K562 (cell line): ENCODE data around the gene ODC1. TPM values are rescaled to one million over a fixed set of nuclear protein-coding genes. Genes with fewer than 3 reads are reported as not detected.

Experiments
- ATAC-seq: fragments of 200-7000 bp; cut with Tn5 transposase; 3 replicates; pipeline ENCODE4 v1.9.1; 2020; ENCODE audit warnings: moderate library complexity
- BruUV-seq: library from RNA; stranded (reverse); fragments of 400-500 nt; replicated peaks from 2 replicates; lab custom pipeline; 2021; lab: Mats Ljungman, UMichigan
- CTCF ChIA-PET: fragments of 300-600 bp; formaldehyde crosslinking; extraction: SDS; loops from one replicate; lab custom pipeline; 2021; ENCODE audit warnings: low intra/inter-chr PET ratio; lab: Yijun Ruan, JAX
- POLR2A ChIA-PET: fragments of 300-600, 350-650 bp; sonication (Branson Sonifier 250); formaldehyde crosslinking; extraction: SDS; loops from one replicate; lab custom pipeline; 2021; ENCODE audit warnings: antibody characterized with exemption, inconsistent platforms; lab: Yijun Ruan, JAX
- DNase-seq, 4 experiments: peaks; one replicate each; pipeline versions ENCODE4 v3.0.0 to v3.0.0-alpha.2; 2011 to 2018; ENCODE audit warnings: low spot score in 3 of 4, mixed read lengths in 3 of 4; ENCODE audit errors: extremely low read depth in 1 of 4
- FAIRE-seq: peaks from 2 replicates; lab custom pipeline; 2011; peaks lifted over from hg19 to GRCh38; lab: Jason Lieb, UNC
- H2AFZ ChIP-seq: 2 replicates; pipeline ENCODE4 v1.6.0; 2011; ENCODE audit warnings: low read depth, low read length, control low read depth, inconsistent platforms
- H3K27ac ChIP-seq: fragments of 200-600 bp; 3 replicates; pipeline ENCODE4 v1.8.0; 2011; ENCODE audit warnings: low read depth, mild to moderate bottlenecking, control low read depth, inconsistent platforms, low read length, moderate library complexity, mixed read lengths; ENCODE audit errors: extremely low read depth
- H3K27me3 ChIP-seq, 2 experiments: fragments of 300-600 bp in 1 of 2; 2 replicates in 1 of 2; 3 replicates in 1 of 2; pipeline versions ENCODE4 v1.6.0 to v1.8.0; 2011; ENCODE audit warnings: inconsistent platforms in 2 of 2, low read length in 2 of 2, mild to moderate bottlenecking in 1 of 2, mixed read lengths in 1 of 2, moderate library complexity in 1 of 2; ENCODE audit not compliant: control insufficient read depth in 2 of 2, insufficient read depth in 2 of 2
- H3K36me3 ChIP-seq: fragments of 300-600 bp; 3 replicates; pipeline ENCODE4 v1.8.0; 2011; ENCODE audit warnings: mild to moderate bottlenecking, low read length, inconsistent platforms; ENCODE audit not compliant: control insufficient read depth, insufficient read depth
- H3K4me1 ChIP-seq, 2 experiments: fragments of 200-600 bp in 1 of 2; replicated peaks in 1 of 2; 2 replicates in 1 of 2; 3 replicates in 1 of 2; pipeline versions ENCODE4 v1.5.1 to v1.8.0; 2011; ENCODE audit warnings: inconsistent platforms in 2 of 2, low read length in 2 of 2, mild to moderate bottlenecking in 1 of 2, mixed read lengths in 1 of 2, moderate library complexity in 1 of 2; ENCODE audit not compliant: control insufficient read depth in 2 of 2, insufficient read depth in 2 of 2
- H3K4me2 ChIP-seq: 2 replicates; pipeline ENCODE4 v1.6.1; 2011; ENCODE audit warnings: low read length, control low read depth, inconsistent platforms, mixed read lengths; ENCODE audit not compliant: insufficient read depth
- H3K4me3 ChIP-seq: fragments of 200-600 bp; sonication (generic), shearing (Covaris generic); 2 replicates; pipeline ENCODE4 v1.5.1; 2016; ENCODE audit warnings: control low read depth, inconsistent platforms
- H3K79me2 ChIP-seq: fragments of 200-600 bp; 3 replicates; pipeline ENCODE4 v1.8.0; 2011; ENCODE audit warnings: low read length, inconsistent platforms; ENCODE audit not compliant: control insufficient read depth, insufficient read depth
- H3K9ac ChIP-seq, 2 experiments: 2 replicates each; pipeline versions ENCODE4 v1.6.0 to v1.6.1; 2011; ENCODE audit warnings: low read depth in 2 of 2, low read length in 2 of 2, control low read depth in 1 of 2, inconsistent platforms in 1 of 2, mild to moderate bottlenecking in 1 of 2, mixed read lengths in 1 of 2; ENCODE audit not compliant: insufficient read depth in 1 of 2
- H3K9me1 ChIP-seq: one replicate; pipeline ENCODE4 v1.6.0; 2011; ENCODE audit warnings: inconsistent platforms, mild to moderate bottlenecking, low read length, moderate library complexity; ENCODE audit not compliant: control insufficient read depth, insufficient read depth
- H3K9me3 ChIP-seq: replicated peaks from 2 replicates; pipeline ENCODE4 v1.5.1; 2011; ENCODE audit warnings: low read depth, low read length, inconsistent platforms; ENCODE audit not compliant: control insufficient read depth, insufficient read depth
- H4K20me1 ChIP-seq: replicated peaks from 2 replicates; pipeline ENCODE4 v1.6.1; 2011; ENCODE audit warnings: low read length, inconsistent platforms, mixed read lengths; ENCODE audit not compliant: control insufficient read depth, insufficient read depth
- ADNP ChIP-seq: fragments of 200-800 bp; sonication (Bioruptor generic); IDR thresholded peaks from 2 replicates; pipeline ENCODE4 v1.6.1; 2016; ENCODE audit warnings: missing genetic modification characterization, missing compliant biosample characterization
- CTCF ChIP-seq, 3 experiments: IDR thresholded peaks in 2 of 3; conservative IDR thresholded peaks in 1 of 3; 2 replicates each; pipeline ENCODE4 v1.5.1; 2011 to 2012; ENCODE audit warnings: low read length in 3 of 3, mild to moderate bottlenecking in 3 of 3, control low read depth in 2 of 3, improper control_type of control experiment in 1 of 3, inconsistent platforms in 1 of 3, low read depth in 1 of 3, mixed read lengths in 1 of 3, moderate library complexity in 1 of 3; ENCODE audit not compliant: insufficient read depth in 2 of 3
- EGR1 ChIP-seq: fragments of 450-650 bp; conservative IDR thresholded peaks from 2 replicates; pipeline ENCODE4 v1.6.1; 2017; ENCODE audit warnings: mild to moderate bottlenecking
- HDAC6 ChIP-seq: IDR thresholded peaks from 2 replicates; pipeline ENCODE4 v1.6.1; 2012; ENCODE audit warnings: low read depth, mild to moderate bottlenecking, control low read depth, inconsistent platforms, low read length, moderate library complexity
- LCOR ChIP-seq: sonication (generic); formaldehyde crosslinking; IDR thresholded peaks from 2 replicates; pipeline ENCODE4 v1.8.0; 2022; ENCODE audit warnings: mild to moderate bottlenecking, missing genetic modification reagents
- MTA1 ChIP-seq: fragments of 450-650 bp; IDR thresholded peaks from 2 replicates; pipeline ENCODE4 v1.6.1; 2017; ENCODE audit warnings: borderline replicate concordance
- SIN3A ChIP-seq, 2 experiments: fragments of 150-350 bp in 1 of 2; IDR thresholded peaks; 2 replicates each; pipeline ENCODE4 v1.6.1; 2011 to 2016; ENCODE audit warnings: borderline replicate concordance in 2 of 2, low read depth in 2 of 2, low read length in 2 of 2, mild to moderate bottlenecking in 2 of 2, moderate library complexity in 2 of 2; ENCODE audit not compliant: control insufficient read depth in 1 of 2
- TGIF2 ChIP-seq: sonication (generic); formaldehyde crosslinking; IDR thresholded peaks from 2 replicates; pipeline ENCODE4 v1.8.1; 2022; ENCODE audit warnings: mild to moderate bottlenecking, missing genetic modification reagents, moderate library complexity
- ZNF253 ChIP-seq: fragments of 250-450 bp; sonication (Bioruptor Pico); conservative IDR thresholded peaks from 2 replicates; pipeline ENCODE4 v1.6.1; 2021; ENCODE audit warnings: mild to moderate bottlenecking
- ZNF561 ChIP-seq: fragments of 450-650 bp; formaldehyde crosslinking; conservative IDR thresholded peaks from 2 replicates; pipeline ENCODE4 v1.4.0; 2020; ENCODE audit warnings: mild to moderate bottlenecking, moderate library complexity
- WGBS: fragments of 100-300 bp; shearing (Covaris generic); methylation state at CpG from one replicate; pipeline ENCODE4 v1.1.6; 2016; ENCODE audit warnings: low coverage, mixed read lengths; ENCODE audit not compliant: insufficient coverage; ENCODE audit errors: missing lambda C conversion rate; 5-methylcytosine and 5-hydroxymethylcytosine counted together
- in situ Hi-C: fragments of 300-500 bp; cut with MboI; formaldehyde crosslinking; loops from 4 replicates; pipeline ENCODE4 v1.15.0; 2018; ENCODE audit warnings: inconsistent platforms, mixed read lengths
- intact Hi-C: fragments of 100-400 bp; cut with micrococcal nuclease; formaldehyde crosslinking; loops from 2 replicates; pipeline ENCODE4 v1.14.2; 2022
- polyA plus RNA-seq, 8 experiments: library from polyadenylated mRNA; depleted of rRNA in 4 of 8; stranded (reverse) in 5 of 8; unstranded in 3 of 8; fragments of >200 nt; fragmentation: Nextera tagmentation in 2 of 8; fragmentation: Illumina TruSeq in 1 of 8; extraction: Ambion mirVana in 2 of 8; extraction: Trizol in 1 of 8; gene quantifications; 2 replicates each; pipeline versions ENCODE4 v1.2.1 to v1.2.3, GENCODE V29; 2011 to 2014; ENCODE audit warnings: inconsistent platforms in 1 of 8, missing spikeins in 1 of 8
- total RNA-seq, 7 experiments: library from RNA; depleted of rRNA in 6 of 7; stranded (reverse); fragments of >200 nt in 6 of 7; fragmentation: Illumina TruSeq in 2 of 7; extraction: Trizol in 2 of 7; gene quantifications; 2 replicates each; pipeline versions ENCODE4 v1.2.1 to v1.2.3, GENCODE V29; 2011 to 2021; ENCODE audit warnings: low replicate concordance in 1 of 7

The ODC1 gene
- total and polyA plus RNA-seq, 9 of the 15 experiments (the other 6 are each of a cell fraction or from before 2014, with no cell fraction given): 142 to 563 (median 457) TPM

- TF ChIP-seq ZNF253 (CRISPR knock-in tag): no peak
- no peak for TF ChIP-seq EGR1
- no peak for TF ChIP-seq MTA1
- no peak for TF ChIP-seq LCOR (CRISPR knock-in tag)
- no peak for TF ChIP-seq TGIF2 (CRISPR knock-in tag)
- TF ChIP-seq ZNF561: no peak
- no peak for TF ChIP-seq ADNP (tag)
- TF ChIP-seq HDAC6: no peak
Observed at GRCh38 chr2:10447300-10447894, 730 bp downstream of the ODC1 start (continued).

GRCh38 chr2:10446631-10447030 is 1.5 kb downstream of the ODC1 start:
- TF ChIP-seq CTCF (IDR thresholded peaks at IDR 0.05 in 2 of 3, conservative IDR thresholded peaks at IDR 0.05 in 1 of 3; ENCODE audit: insufficient read depth in 2 of 3, low read depth in 1 of 3, low read length in 3 of 3): no peak
- TF ChIP-seq SIN3A (IDR thresholded peaks at IDR 0.05; ENCODE audit: borderline replicate concordance in 2 of 2, control insufficient read depth in 1 of 2, low read depth in 2 of 2, low read length in 2 of 2): 0 out of 4 replicates have a peak, but pooled peaks have one; percentile 17
- no TSS peak for BruUV-seq
- no peak for FAIRE-seq

More at GRCh38 chr2:10446631-10447030, 1.5 kb downstream of the ODC1 start:
- WGBS: 1% methylated on average over 6 of the region's 6 CpGs
- Histone ChIP-seq H3K4me3 (peak overlapping the region; percentile 61), H3K9me1 (no peaks in the 10 kb centered on the region), H3K27me3 (no peaks in the 10 kb centered on the region), H2AFZ (no peak overlapping the region), H3K36me3 (peaks cover 52% of the 10 kb centered on the region), H3K4me1 (peaks cover 17 to 26% of the 10 kb centered on the region in 2 experiments; a peak in 4 of 5 replicates), H3K4me2 (peak overlapping the region; percentile 82), H3K9me3 (no peaks in the 10 kb centered on the region), H3K9ac (peak overlapping the region; percentile 85 to 90), H4K20me1 (peaks cover 36% of the 10 kb centered on the region), H3K79me2 (peaks cover 67% of the 10 kb centered on the region), H3K27ac (peak overlapping the region; percentile 47; the same call in 2 of the 3 replicates)
- ChIA-PET POLR2A (interaction anchor here (0.5 to 7.0 kb wide), 22 partner anchors 8 to 576 kb away, joined by 3 to 54 read pairs (median 4); no protein-coding TSS in a partner anchor), CTCF (interaction anchor here (0.5 kb wide), 1 partner anchor 223 kb away, joined by 3 read pairs; no protein-coding TSS in a partner anchor)
- intact Hi-C loops (no loop called here), in situ Hi-C loops (no loop called here)
- no peak for DNase-seq
- ATAC-seq: no peak
